RWPE2 (cell line): Measurements from ENCODE around the gene PFN3.

Experiments
- ATAC-seq: fragments of 200-7000 bp; cut with Tn5 transposase; 3 replicates; pipeline ENCODE4 v1.9.1; 2021; ENCODE audit warnings: low read depth
- DNase-seq: peaks from one replicate; pipeline ENCODE4 v3.0.0-alpha.2; 2020; ENCODE audit warnings: low spot score
- H3K27ac ChIP-seq: fragments of 450-650 bp; 2 replicates; pipeline ENCODE4 v1.5.1; 2017; ENCODE audit warnings: mild to moderate bottlenecking; ENCODE audit not compliant: poor library complexity, severe bottlenecking
- H3K27me3 ChIP-seq: fragments of 250-450 bp; sonication (Bioruptor Pico); 2 replicates; pipeline ENCODE4 v1.5.1; 2021; ENCODE audit warnings: mild to moderate bottlenecking, moderate library complexity; ENCODE audit not compliant: insufficient read depth, poor library complexity, severe bottlenecking
- H3K36me3 ChIP-seq: fragments of 250-450 bp; sonication (Bioruptor Pico); 2 replicates; pipeline ENCODE4 v1.5.1; 2020; ENCODE audit warnings: low read depth, mild to moderate bottlenecking, moderate library complexity
- H3K4me1 ChIP-seq: fragments of 250-450 bp; sonication (Bioruptor Pico); 2 replicates; pipeline ENCODE4 v1.5.1; 2021; ENCODE audit warnings: mild to moderate bottlenecking, moderate library complexity; ENCODE audit not compliant: insufficient read depth, poor library complexity, severe bottlenecking
- H3K4me3 ChIP-seq: fragments of 250-450 bp; sonication (Bioruptor Pico); 2 replicates; pipeline ENCODE4 v1.5.1; 2021; ENCODE audit warnings: mild to moderate bottlenecking, moderate library complexity; ENCODE audit not compliant: severe bottlenecking
- H3K9me3 ChIP-seq: fragments of 250-450 bp; sonication (Bioruptor Pico); 2 replicates; pipeline ENCODE4 v1.5.1; 2021; ENCODE audit warnings: mild to moderate bottlenecking, moderate library complexity; ENCODE audit not compliant: severe bottlenecking
- TF ChIP-seq, protein P1 (sequence below): fragments of 450-650 bp; IDR thresholded peaks from one replicate; pipeline ENCODE4 v1.5.1; 2017; ENCODE audit warnings: mild to moderate bottlenecking, moderate library complexity; ENCODE audit not compliant: poor library complexity, severe bottlenecking

Gene PFN3

DNA sequence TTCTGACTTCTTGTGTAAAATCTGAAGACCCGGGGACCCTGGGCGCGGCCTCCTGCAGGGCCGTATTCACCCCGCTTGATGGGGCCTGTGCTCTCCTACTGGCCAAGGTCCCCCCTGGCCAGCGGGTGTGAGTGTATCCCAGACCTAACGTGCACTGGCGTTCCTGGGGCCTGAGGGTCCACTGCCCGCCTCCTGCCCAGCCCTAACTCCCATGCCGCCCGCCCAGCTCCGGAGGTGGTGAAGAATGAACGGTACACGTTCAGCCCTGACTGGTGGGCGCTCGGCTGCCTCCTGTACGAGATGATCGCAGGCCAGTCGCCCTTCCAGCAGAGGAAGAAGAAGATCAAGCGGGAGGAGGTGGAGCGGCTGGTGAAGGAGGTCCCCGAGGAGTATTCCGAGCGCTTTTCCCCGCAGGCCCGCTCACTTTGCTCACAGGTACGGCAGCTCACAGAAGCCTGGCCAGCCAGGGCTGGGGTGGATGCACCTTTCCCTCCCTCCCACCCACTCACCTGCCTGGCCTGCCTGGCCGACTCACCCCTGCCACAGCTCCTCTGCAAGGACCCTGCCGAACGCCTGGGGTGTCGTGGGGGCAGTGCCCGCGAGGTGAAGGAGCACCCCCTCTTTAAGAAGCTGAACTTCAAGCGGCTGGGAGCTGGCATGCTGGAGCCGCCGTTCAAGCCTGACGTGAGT is 35.5 kb upstream of the PFN3 start:
- no peak for ATAC-seq
- Histone ChIP-seq H3K9me3 (no peaks in the 10 kb centered on the region), H3K27me3 (no peaks in the 10 kb centered on the region), H3K4me1 (no peaks in the 10 kb centered on the region), H3K36me3 (peaks cover 69% of the 10 kb centered on the region), H3K27ac (no peak overlapping the region), H3K4me3 (no peak overlapping the region)
- TF ChIP-seq, protein P1, sequence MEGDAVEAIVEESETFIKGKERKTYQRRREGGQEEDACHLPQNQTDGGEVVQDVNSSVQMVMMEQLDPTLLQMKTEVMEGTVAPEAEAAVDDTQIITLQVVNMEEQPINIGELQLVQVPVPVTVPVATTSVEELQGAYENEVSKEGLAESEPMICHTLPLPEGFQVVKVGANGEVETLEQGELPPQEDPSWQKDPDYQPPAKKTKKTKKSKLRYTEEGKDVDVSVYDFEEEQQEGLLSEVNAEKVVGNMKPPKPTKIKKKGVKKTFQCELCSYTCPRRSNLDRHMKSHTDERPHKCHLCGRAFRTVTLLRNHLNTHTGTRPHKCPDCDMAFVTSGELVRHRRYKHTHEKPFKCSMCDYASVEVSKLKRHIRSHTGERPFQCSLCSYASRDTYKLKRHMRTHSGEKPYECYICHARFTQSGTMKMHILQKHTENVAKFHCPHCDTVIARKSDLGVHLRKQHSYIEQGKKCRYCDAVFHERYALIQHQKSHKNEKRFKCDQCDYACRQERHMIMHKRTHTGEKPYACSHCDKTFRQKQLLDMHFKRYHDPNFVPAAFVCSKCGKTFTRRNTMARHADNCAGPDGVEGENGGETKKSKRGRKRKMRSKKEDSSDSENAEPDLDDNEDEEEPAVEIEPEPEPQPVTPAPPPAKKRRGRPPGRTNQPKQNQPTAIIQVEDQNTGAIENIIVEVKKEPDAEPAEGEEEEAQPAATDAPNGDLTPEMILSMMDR = no peak
- peak; percentile 78 for DNase-seq

DNA sequence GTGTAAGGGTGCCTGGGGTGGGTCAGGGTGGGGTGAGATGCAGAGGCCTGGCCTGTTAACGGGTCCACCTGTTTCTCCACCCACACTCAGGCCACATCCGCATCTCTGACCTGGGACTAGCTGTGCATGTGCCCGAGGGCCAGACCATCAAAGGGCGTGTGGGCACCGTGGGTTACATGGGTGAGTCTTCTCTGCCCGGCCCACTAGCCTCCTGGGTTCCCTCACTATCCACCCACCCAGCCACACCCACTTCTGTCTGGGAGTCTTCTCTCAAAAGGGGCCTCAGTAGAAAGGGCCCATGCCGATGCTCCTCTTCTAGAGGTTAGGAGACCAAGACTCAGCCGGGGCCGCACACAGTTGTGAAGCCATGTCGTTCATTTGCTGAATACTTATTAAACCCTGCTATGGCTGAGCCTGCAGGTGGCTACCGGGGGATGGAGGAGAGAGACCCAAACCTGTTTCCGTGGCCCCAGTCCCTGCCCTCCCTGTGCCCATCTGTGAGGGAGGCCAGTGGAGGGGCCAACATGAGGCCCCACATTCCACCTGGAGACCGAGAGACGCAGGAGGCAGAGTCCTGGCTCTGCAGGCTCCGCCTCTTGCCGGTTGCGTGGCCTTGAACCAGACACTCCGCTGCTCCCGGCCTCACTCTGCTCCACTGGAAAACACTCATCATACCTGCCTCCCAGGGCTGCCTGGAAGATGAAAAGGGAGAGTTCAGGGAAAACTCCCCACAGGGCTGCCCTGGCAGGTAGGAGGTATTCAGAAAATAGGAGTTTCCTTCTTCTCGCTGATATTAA is 34.7 kb upstream of the PFN3 start:
- ATAC-seq = no peak
- Histone ChIP-seq H3K9me3 (no peaks in the 10 kb centered on the region), H3K27me3 (no peaks in the 10 kb centered on the region), H3K4me3 (no peak overlapping the region), H3K27ac (no peak overlapping the region), H3K4me1 (no peaks in the 10 kb centered on the region), H3K36me3 (peaks cover 76% of the 10 kb centered on the region)
- peak; percentile 73 for DNase-seq
- TF ChIP-seq, protein P1 = no peak

DNA sequence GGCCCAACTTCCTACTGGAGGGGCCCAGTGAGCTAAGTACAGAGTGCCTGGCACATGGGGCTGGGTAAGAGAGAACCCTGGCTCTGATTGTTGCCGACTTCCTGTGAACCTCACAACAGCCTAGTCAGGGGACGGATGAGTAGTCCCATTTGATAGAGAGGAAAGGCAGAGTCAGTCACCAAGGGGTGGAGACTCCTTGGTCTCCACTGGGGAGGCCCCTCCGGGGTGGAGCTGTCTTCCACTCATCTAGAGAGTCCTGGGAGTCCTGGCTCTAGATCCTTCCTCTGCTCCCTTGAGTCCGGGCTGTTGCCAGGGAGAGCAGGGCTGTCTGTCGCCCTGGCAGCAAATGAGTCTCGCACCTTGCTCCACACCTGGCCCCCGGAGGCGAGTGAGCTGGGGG is 34.0 kb upstream of the PFN3 start:
- no peak for DNase-seq
- Histone ChIP-seq H3K4me1 (no peaks in the 10 kb centered on the region), H3K4me3 (no peak overlapping the region), H3K9me3 (no peaks in the 10 kb centered on the region), H3K27me3 (no peaks in the 10 kb centered on the region), H3K36me3 (peaks cover 76% of the 10 kb centered on the region), H3K27ac (no peak overlapping the region)
- TF ChIP-seq, protein P1 = no peak
- no peak for ATAC-seq

DNA sequence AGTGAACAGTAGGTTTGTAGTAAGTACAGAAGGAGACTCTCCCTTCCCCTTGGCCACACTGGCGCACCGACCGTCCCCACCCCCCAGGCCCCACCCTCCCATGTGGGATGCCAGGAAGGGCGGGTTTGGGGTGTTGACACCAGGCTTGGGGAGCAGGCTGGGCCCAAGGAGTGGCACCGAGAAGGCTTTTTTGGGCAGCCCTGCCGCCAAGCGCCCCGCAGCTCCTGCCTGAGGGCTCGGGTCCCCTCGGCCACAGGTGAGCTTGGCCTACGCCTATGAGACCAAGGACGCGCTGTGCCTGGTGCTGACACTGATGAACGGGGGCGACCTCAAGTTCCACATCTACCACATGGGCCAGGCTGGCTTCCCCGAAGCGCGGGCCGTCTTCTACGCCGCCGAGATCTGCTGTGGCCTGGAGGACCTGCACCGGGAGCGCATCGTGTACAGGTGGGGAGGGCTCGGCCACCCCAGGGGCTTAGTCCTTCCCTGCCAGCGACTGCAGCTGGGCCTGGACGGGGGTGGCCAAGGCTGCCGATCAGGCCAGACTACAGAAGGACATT is 33.3 kb upstream of the PFN3 start:
- DNase-seq = peak; percentile 75
- no peak for ATAC-seq
- no peaks in the 10 kb centered on the region for H3K9me3 ChIP-seq
- no peak overlapping the region for H3K27ac ChIP-seq
- no peaks in the 10 kb centered on the region for H3K27me3 ChIP-seq
- H3K4me3 ChIP-seq = no peak overlapping the region
- H3K4me1 ChIP-seq = no peaks in the 10 kb centered on the region
- TF ChIP-seq, protein P1 = no peak
- peaks cover 76% of the 10 kb centered on the region for H3K36me3 ChIP-seq
